ENCODE measurements around the gene MLLT6.
"Not testable (repeated sequence)": the region's sequence is repeated elsewhere in the genome, so short reads cannot be mapped to it uniquely, and the experiment has no call there.

The MLLT6 gene

DNA sequence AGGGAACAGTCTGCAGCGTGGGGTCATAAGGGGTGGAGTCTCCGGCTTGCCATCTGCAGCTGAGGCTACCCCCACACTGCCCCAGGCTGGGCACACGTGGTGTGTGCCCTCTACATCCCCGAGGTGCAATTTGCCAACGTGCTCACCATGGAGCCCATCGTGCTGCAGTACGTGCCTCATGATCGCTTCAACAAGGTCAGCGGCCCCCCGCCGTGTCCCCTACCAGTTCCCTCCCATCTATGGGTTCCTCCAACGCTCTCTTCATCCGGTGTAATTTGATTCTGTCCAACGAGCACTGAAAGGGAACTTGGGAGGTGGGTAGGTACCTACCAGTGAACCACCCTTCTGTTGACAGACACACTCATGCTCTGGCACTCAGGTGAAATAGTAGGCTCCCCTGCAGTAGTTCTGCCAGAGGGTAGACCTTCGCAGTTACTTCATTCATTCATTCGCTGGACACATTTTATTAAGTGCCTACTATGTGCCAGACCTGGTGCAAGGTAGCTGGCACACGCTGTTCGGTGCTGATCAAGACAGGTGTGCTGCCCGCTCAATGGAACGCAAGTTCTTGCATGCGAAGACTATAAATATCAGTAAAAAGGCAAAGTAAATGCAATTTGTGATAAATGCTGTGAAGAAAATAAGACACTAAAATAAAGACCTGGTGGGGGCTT is 2.7 kb downstream of the MLLT6 start:
- no peak for DNase-seq (ENCODE audit: low spot score)

DNA sequence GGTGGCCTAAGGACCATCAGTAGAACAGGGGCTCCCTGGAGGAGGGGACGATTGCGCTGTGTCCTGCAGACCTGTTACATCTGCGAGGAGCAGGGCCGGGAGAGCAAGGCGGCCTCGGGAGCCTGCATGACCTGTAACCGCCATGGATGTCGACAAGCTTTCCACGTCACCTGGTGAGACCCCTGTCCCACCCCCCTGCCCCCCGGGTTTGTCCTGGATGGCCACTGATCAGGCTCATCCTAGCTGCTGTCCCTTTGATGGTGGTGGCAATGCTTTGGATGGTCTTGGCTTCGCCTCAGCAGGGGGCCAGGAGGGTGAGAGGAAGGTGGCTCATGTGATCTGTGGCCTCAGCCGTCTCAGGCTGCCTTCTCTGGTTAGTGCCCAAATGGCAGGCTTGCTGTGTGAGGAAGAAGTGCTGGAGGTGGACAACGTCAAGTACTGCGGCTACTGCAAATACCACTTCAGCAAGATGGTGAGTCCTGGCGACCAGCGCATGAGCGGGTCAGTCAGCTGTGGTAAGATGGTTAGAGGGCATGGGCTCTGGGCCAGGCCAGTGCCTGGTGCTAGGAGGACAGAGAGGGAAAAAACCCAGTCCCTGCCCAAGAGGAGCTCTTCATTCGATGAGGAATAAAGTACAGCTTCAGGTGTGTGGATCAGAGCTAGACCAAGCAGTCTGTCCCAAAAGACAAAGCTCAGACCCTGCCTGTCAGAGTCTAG is 4.2 kb downstream of the MLLT6 start:
- no peak for DNase-seq (ENCODE audit: low spot score)

DNA sequence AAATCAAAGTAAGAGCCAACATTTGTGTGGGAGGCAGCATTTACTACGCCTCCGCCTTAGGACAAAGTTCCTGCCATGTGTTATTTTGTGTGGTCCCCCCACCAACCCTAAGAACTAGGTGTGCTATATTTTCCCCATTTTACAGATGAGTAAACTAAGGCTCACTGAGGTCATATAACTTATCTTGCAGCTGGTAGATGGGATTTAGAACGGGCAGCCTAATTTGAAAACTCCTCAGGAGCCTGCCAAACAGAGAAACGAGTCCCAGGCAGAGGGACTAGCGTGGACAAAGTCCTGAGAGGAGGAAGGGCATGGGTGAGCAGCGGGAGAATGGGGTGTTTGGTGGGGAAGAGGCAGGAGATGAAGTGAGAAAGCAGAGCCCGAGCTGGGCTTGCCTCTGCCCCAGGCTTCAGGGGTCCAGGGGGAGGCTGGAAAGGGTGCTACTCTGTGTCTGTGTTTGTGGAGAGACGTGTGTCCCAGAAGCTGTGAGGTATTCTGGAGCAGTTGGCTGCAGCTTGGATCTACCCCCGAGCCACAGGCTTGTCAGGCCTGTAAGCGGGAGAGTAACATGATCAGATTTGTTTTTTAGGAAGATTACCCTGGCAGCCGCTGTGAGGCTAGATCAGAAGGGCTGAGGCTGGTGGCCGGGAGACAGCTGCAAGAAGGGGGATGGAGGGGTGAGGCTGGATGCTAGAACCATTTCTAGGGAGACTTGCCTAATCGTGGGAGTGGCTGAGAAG is 5.0 kb downstream of the MLLT6 start:
- DNase-seq (ENCODE audit: low spot score), result no peak

DNA sequence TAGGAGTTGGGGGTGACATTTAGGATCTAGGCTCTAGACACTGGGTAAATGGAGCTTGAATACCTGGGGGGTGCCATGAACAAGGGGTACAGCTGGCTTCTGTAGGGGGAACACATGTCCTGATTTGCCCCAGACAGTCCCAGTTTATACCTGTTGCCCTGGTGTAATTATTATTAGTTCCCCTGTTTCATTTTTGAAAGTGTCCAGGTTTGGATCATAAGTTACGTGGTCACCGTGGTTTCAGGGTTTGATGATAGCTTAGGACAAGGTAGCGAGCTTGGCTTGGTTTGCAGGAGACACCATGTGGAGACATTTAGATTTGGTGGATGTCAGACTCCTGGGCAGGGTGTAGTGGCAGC is 5.5 kb downstream of the MLLT6 start:
- no peak for DNase-seq (ENCODE audit: low spot score)

DNA sequence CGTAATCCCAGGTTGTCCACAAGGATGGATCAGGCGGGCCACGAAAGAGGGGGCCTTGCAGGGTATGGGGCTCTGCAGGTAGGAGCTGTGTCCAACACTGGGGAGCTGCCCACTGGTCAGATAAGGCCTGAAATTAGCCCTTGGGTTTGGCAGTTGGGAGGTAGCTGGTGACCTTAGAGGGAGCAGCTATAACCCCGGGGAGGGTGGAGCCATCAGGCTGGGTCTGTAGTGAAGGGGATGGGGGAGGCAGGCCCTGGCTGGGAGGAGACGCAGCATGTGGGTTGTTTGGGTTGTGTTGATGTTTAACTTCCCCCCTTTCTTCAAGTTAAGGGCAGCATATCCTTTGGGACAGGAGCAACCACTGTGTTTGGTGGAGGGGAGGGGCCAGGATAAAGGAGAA is 5.9 kb downstream of the MLLT6 start:
- no peak for DNase-seq (ENCODE audit: low spot score)

DNA sequence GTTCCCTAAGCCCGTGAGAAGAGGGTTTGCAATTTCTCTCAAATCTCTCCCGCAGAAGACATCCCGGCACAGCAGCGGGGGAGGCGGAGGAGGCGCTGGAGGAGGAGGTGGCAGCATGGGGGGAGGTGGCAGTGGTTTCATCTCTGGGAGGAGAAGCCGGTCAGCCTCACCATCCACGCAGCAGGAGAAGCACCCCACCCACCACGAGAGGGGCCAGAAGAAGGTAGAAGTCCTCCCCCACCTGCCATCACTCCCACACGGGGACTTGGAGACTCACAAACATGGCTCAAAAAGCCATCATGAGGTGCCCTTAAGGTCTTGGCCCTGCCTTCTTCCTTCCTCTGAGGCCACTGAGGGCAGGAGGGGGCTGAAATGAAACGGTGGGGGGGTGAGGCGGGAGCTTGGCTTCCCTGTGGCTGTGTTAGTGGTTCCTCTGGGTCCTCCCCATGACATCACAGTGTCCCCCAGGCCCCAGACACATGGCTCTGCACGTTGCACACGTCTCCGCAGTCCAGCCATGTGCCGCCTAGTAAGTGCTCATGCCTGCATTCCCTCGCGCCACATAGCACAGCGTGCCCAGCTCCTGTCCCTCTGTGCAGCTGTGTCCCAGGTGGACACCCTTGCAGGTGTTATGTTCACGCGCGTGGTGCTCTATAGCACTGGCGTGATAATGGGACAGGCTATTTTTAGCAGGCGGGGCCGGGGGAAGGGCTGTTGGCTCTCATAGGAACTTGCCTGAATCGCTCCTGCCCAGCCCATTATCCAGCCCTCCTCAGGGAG is 6.9 kb downstream of the MLLT6 start:
- no peak for DNase-seq (ENCODE audit: low spot score)

DNA sequence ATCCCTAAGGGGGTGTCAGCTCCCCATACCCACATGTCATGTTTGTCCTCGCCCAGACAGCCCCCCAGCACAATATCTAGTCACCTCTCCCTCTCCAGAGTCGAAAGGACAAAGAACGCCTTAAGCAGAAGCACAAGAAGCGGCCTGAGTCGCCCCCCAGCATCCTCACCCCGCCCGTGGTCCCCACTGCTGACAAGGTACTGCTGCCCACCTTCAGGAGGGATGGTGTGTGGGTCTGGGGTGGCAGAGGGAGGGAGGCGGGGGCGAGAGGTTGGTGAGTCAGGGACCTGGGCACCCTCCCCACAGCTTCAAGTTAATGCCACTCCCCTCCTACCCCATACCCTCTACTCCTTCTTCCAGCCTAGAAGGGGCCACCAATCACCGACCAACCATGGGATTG is 7.5 kb downstream of the MLLT6 start:
- DNase-seq (ENCODE audit: low spot score), result no peak

DNA sequence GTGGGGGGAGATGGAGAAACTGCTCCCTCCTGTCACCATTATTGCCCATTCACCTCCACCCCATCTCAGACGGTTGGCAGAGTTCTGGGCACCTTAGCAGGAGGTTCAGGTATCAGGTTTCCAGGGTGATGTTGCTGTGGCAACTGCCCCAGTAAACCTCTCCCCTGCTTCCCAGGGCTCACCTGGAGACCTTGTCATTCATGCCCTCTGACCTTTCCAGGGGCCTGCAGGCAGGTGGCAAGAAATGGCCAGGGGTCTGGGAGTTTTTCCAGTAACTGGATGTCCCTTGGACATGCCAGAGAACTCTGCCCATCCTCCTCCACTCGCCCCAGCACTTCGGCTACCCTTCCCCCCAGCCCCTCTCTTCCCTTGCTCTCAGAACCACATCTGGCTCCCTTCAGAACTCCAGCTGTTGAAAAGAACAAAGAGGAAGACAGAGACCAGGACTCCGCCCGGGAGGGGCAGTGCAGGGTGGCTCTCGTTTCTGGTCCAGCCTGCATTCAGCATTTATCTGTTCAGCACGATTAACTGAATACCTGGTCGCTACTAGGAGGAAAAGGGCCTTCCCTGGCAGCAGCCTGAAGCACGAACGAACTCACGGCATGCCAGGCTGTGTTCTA is 8.5 kb downstream of the MLLT6 start:
- DNase-seq (ENCODE audit: low spot score), result no peak

DNA sequence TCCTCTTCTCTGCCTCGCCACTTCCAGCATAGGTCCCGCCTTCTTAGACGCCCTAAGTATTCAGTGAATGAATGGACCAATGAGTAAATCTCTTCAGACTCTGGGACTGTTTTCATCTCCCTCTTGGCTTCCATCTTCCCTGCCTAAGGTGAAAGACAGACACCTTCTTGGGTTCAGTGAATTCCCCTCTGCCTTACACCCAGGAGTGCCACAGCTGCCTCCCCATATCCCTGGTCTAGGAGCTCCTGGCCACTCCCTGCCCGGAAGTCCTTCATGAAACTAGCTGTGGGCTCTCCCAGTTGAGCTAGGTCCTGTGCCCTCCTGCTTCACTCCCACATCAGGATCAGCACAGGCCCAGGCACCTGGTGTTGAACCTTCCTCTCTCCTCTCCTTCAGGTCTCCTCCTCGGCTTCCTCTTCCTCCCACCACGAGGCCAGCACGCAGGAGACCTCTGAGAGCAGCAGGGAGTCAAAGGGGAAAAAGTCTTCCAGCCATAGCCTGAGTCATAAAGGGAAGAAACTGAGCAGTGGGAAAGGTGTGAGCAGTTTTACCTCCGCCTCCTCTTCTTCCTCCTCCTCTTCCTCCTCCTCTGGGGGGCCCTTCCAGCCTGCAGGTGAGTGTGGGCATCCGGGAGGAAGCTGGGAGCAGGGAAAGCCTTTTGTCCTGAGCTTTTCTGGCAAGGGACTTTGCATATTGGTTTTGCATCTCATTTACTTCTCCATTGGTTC is 10.3 kb downstream of the MLLT6 start:
- no peak for DNase-seq (ENCODE audit: low spot score)

DNA sequence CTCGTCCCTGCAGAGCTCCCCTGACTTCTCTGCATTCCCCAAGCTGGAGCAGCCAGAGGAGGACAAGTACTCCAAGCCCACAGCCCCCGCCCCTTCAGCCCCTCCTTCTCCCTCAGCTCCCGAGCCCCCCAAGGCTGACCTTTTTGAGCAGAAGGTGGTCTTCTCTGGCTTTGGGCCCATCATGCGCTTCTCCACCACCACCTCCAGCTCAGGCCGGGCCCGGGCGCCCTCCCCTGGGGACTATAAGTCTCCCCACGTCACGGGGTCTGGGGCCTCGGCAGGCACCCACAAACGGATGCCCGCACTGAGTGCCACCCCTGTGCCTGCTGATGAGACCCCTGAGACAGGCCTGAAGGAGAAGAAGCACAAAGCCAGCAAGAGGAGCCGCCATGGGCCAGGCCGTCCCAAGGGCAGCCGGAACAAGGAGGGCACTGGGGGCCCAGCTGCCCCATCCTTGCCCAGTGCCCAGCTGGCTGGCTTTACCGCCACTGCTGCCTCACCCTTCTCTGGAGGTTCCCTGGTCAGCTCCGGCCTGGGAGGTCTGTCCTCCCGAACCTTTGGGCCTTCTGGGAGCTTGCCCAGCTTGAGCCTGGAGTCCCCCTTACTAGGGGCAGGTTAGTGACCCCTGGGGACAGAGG is 11.4 kb downstream of the MLLT6 start:
- DNase-seq (ENCODE audit: low spot score), result no peak

DNA sequence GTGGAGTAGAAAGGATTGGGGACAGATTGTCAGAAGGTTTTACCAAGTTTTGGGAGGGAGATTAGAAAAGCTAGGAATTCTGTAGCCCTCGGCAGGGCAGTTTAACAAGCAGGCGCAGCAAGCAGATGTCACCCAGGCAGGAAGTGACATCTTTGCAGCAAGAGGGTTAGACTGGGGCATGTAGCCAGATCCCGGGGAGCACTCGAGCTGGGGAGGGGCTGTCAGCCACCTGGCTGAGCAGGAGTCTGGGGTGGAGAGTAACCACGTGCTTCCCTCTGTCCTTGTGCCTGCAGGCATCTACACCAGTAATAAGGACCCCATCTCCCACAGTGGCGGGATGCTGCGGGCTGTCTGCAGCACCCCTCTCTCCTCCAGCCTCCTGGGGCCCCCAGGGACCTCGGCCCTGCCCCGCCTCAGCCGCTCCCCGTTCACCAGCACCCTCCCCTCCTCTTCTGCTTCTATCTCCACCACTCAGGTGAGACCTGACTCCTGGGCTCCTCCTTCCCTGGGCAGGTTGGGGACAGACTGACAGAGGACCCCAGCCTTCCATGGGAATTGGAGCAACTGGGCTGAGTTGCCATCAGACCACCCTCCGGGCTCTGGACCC is 12.2 kb downstream of the MLLT6 start:
- DNase-seq (ENCODE audit: low spot score), result no peak

DNA sequence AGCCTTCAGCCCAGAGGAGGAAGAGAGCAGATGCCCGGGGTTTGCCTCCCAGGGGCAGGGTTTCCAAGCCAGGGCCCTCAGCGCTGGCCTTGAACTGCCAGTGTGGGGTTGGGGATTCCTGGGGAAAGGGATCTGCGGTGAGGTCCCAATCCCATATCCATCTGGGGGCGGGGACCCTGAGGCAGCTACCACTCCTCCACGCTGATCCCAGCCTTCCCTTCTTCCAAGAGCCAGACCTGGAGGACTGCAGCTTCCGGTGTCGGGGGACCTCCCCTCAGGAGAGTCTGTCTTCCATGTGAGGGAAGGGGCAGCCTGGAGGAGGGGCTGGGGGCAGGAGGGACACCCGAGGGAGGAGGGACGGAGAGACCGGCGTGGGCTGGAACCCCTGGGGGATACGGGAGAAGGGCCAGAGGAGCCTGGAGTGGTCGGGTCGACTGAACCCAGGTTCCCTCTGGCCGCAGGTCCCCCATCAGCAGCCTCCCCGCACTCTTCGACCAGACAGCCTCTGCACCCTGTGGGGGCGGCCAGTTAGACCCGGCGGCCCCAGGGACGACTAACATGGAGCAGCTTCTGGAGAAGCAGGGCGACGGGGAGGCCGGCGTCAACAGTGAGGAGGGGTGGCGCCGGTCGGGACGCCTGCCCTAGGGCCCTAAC is 14.3 kb downstream of the MLLT6 start:
- DNase-seq (ENCODE audit: low spot score), result no peak

DNA sequence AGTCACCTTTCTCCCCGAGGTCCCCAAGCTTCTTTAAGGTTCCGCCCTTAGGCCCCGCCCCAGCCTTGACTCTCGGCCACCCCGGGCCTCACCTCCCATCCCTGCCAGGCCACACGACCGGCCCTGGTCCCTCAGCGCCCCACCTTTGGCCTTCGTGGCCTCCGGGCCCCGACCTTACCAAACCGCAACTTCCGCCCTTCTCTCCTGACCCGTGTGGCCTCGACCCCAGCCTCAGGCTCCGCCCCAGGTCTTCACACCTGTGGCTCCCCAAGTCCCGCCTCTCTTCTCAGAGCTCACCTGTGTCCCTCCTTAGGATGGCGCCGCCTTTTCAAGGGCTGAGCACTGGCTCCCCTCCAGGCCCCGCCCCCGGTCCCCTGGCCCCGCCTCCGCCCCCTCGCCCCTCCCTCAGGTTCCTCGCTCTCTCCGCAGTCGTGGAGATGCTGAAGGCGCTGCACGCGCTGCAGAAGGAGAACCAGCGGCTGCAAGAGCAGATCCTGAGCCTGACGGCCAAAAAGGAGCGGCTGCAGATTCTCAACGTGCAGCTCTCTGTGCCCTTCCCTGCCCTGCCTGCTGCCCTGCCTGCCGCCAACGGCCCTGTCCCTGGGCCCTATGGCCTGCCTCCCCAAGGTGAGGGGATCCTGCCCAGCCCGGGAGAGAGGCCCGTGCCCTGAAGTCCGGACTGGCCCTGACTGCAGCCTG is 15.0 kb downstream of the MLLT6 start:
- no peak for DNase-seq (ENCODE audit: low spot score)

DNA sequence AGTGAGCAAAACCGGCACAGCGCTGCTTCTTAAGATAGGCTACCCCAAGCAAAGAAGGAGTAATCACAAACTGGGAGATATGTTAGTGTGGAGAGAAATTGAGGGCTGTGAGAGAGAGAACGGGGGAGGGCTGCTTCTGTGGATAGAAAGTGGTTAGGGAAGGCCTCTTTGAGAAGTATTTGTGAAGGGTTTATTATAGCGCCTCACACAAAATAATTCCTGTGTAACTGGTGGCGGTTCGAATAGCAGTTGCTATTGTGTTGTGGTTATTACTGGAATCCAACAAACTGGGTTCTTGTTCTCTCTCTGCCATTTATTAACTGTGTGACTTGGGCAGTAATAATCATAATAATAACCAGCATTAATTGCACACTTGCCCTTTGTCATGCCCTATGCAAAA is 15.9 kb downstream of the MLLT6 start:
- DNase-seq (ENCODE audit: low spot score), result no peak

DNA sequence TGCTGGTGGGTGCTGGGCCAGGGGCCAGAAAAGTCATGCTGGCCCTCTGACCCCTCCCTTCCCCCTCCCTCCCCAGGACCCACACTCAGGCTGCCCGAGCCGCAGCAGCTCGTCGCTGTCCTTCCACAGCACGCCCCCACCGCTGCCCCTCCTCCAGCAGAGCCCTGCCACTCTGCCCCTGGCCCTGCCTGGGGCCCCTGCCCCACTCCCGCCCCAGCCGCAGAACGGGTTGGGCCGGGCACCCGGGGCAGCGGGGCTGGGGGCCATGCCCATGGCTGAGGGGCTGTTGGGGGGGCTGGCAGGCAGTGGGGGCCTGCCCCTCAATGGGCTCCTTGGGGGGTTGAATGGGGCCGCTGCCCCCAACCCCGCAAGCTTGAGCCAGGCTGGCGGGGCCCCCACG is 16.7 kb downstream of the MLLT6 start:
- no peak for DNase-seq (ENCODE audit: low spot score)

DNA sequence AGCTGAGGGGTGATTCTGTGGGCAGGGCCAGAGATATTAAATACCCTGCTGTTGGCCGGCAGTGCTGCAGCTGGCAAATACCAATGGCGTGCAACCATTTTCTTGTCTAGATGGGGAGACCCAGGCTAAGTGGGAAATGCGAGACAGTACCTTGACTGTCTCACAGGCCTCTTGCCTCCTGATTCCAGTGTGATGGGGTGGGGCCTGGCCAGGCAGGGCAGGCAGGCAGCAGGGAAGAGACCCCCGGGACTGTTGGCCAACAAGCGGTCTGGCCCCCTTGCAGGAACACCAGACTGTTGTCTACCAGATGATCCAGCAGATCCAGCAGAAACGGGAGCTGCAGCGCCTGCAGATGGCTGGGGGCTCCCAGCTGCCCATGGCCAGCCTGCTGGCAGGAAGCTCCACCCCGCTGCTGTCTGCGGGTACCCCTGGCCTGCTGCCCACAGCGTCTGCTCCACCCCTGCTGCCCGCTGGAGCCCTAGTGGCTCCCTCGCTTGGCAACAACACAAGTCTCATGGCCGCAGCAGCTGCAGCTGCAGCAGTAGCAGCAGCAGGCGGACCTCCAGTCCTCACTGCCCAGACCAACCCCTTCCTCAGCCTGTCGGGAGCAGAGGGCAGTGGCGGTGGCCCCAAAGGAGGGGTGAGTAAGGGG is 19.4 kb downstream of the MLLT6 start:
- DNase-seq (ENCODE audit: low spot score), result no peak

DNA sequence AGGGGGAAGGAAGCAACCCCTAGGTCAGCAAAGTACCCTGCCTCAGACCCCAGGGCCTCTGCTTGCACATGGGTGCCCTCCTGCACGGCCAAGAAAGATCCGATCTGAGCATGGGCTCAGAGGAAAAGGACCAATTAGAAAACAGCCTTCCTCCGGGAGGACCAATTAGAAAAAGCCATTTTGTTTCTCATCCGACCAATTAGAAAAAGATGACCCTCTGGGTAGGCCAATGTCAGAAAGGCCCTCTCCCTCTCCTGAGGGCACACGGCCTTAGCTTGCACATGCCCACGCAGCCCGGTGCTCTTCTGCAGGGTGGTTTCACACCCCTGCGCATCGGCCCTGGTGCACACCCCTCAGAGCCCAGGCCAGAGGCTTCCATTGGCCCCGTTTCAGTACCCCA is 20.0 kb downstream of the MLLT6 start:
- DNase-seq (ENCODE audit: low spot score), result no peak

DNA sequence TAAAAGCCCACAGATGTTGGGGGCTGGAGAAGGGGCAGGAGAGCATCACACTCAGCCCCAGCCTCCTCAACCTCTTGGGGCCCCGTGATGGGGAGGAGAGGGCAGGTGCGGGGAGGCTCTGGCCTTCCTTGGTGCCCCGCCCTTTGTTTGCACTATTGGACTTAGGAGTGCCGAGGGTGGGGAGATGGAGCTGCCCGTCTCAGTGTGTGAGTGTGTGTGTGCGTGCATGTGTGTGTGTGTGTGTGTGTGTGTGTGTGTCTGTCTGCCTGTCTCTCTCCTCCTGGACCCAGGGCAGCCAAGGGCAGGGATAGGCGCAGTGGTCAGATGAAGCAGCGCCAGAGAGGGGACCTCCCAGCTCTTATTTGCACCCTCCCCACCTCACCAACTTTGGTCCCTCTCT is 21.1 kb downstream of the MLLT6 start:
- not testable (repeated sequence) for DNase-seq (ENCODE audit: low spot score)

DNA sequence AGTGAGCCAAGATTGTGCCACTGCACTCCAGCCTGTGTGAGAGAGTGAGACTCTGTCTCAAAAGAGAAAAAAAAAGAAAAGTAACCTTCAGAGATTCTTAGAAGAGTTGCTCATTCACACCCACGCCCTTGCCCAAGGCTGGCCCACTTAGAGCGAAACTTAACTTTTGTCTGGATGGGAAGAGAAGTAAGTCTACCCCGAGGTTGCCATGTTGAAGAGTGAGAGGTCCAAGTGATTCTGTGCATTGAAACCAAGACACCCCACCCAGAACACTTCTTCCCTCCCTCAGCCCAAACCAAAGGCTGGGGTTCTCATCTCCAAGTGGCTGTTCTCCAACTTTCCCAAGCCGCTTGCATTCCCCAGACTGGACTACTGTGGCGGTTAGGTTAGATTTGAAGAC is 22.7 kb downstream of the MLLT6 start:
- DNase-seq (ENCODE audit: low spot score), result no peak

Data from hematopoietic multipotent progenitor cell treated with erythropoietin and hydrocortisone succinate and interleukin-3 and kit ligand, for 15 days (in vitro differentiated cells).